NOMO-1 (cell line): ENCODE measurements around the gene SDK2.

Source experiments
- DNase-seq, 2 experiments: peaks; one replicate each; lab custom pipeline; 2025; ENCODE audit not compliant: unreplicated experiment in 2 of 2; lab: John Stamatoyannopoulos, UW

Gene SDK2

DNA sequence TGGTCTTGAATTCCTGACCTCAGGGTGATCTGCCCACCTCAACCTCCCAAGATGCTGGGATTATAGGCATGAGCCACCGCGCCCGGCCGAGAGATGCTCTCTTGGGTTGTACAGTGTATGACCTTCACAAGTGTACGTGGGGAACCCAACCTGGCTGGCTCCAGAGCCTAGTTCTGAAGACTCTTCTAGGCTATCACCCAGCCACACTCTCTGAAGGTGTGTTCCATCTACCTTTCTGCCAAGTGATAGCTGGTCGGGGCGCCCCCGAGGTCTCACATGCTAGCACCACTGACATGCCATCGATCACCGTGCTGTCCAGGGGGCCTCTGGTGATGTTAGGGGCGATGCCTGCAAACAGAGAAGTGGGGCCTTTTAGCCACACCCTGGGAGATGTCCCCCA lies 210.7 kb downstream of the SDK2 start:
- no peak for DNase-seq

DNA sequence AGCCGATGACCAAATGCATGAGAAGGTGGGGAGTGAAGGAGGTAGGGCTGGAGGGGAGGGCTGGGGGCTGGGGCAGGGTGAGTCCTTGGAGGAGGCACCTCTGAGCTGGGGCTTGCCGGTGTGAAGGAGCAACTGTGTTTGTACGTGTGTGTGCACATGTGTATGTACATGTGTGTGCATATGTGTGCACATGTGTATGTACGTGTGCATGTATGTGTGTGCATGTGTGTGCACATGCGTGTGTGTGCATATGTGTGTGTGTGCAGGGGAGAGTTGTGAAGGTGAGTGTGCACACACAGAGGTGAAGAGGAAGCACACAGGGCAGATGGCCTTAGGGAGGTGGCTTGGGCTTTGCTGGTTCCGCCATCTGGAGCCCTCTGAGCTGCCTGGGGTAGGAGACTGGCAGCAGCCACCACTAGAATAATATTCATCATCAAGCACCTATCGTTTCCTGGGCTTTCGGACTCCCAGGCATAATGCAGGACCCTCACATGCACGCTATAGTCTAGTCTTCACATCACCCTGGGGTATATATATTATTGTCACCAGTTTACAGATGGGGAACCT lies 211.5 kb downstream of the SDK2 start:
- DNase-seq, result no peak

DNA sequence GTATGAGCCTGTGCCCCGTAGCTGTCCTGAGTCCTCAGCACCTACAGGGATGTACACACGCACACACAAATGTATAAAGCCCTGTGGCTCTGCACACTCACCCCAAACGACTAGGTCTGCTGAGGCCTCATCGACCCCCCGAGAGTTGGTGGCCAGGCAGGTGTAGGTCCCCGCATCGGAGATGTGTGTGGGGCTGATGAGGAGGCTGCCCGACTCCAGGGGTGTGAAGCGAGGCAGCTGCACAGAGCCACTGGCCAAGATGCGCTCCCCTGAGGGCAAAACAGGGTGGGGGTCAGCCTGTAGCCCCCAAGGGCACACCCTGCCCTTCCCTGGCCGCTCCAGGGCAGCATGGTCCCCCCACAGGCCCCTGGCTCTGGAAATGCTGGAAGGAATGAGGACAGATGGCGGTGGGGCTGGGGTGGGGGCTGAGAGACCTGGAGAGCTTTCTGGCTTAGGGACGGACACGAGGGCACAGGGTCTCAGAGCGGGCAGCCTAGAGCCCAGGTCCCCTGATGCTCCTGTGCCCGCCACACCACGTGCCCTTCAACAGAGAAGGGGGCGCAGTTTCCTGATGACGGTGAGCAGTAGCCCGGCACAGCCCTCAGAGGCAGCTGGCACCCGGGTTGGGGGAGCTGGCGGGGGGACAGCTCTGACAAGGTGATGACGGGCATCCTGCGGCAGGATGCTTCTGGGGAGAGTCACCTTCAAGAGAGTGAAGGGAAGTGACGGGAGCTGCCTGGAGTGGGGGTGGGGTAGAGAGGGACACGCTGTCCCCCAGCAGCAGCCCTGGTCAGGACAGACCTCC lies 212.6 kb downstream of the SDK2 start:
- DNase-seq, result no peak

DNA sequence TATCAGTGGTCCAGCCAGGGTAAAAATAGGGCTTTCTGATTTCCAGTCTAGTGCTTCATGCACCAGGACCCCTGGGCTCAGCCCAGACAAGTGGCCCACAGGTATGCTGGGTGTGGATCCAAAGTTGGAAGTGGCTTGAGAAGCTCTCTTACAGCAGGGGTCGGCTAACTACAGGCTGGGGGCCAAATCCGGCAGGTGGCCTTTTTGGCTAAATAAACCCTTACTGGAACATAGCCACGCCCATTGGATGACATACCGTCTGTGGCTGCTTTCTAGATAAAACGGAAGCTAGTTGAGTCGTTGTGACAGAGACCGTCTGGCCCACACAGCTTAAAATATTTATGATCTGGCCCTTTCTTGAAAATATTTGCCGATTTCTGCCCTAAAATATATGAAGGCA lies 213.4 kb downstream of the SDK2 start:
- peak; percentile 46 to 83 for DNase-seq

DNA sequence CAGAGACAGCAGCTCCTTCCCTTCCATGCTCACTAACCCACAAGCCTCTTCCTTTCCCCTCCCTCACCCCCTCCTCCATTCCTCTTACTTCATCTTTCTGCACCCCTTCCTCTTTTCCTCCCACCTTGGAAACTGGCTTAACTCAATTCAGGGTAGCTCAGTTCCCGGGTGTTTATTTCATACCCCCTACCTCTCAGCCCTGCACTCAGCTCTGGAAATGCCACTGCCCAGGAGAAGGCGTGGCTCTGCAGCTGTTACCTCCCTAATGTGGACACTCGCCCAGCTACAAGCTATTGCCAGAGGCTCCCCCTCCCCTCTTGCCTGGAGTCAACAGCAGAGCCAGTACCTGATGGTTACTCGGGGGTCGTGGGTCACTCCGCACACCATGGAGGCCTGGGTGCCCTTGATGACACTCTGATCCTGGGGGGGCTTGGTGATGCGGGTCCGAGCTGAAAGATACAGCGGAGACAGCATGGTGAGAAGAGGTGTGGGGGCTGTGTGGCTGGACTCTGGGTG lies 214.0 kb downstream of the SDK2 start:
- no peak for DNase-seq

DNA sequence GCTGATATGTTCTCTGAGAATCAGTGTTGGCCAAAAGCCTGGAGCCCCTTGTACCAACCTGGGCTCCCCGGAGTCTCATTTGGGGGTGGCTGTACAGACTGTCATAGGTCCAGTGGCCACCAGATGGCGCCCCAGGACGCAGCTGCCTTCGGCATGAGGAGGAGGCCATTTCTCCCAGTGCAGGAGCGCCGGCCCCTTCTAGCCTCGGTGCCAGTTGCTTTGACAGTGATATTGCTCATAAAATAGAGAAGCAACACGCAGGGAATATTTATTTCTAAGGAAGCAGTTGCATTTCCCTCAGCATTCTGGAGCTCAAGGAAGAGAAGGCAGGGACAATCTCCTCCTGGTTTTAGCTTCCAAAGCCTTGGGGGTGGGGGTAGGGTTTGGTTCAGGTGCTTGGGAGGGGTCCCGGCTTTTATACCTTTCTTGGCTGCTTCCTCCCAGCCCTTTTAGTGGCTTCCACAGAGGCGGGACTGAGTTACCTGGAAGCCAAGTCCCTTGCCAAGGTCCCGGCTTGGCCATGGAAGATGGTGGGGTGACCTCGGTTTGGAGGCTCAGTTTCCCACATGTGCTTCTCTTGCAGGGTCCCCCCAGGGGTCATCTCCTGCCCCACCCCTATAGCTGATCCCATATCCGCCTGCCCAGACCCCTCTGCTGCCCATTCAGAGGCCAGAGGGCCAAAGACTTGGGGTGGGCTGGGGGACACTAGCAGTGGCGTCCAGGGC lies 214.6 kb downstream of the SDK2 start:
- DNase-seq, result peak; percentile 64 to 80

DNA sequence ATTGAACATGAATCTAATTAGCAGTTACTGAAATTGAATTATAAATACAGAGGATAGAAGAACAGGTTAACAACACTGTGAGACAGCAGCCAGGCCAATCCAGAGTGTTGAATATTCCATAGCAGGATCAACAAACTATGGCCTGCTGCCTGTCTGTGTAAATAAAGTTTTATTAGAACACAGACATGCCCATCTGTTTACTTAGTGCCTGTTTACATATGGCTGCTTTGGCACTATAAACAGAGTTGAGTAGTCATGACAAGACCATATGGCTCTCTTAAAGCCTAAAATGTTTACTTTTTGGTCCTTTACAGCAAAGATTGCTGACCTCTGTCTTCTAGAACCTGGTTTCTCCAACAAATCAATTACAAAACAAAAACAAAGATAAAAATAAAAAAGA lies 217.0 kb downstream of the SDK2 start:
- no peak for DNase-seq

DNA sequence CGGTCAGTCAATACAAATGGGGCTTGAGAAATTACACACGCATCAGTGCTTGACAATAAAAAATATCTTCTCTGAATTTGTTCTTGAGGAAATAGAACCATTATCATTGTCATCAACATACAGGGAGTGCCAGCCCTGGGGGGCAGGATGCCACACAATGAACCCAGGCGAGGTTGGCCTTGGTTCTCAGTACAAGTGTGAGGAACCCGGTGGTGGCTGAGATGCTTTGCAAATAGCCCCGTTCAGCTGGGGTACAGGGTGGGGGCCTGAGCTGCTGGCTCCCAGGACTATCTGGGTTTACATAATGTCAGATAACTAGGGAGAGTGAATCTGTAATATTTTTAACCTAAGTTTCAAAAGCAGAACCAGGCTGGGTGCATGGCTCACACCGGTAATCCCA lies 219.7 kb downstream of the SDK2 start:
- DNase-seq, result no peak

DNA sequence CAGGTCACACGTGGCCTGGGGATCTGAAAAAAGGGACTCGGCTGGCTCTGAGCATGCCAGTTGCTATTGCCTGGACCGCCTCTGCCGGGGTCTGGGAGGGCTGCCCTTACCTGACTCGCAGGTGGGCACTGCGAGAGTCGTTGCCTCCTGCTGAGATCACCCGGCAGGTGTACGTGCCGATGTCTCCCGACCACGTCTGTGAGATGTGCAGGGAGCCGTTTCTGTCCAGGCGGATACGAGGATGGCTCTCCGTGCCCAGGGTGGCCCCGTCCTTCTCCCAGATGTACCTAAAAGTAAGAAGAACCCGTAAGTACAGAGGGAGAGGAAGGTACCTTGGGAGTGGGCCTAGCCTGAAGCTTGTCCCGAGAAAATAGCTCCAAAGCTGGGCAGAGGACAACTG lies 220.4 kb downstream of the SDK2 start:
- DNase-seq, result no peak

DNA sequence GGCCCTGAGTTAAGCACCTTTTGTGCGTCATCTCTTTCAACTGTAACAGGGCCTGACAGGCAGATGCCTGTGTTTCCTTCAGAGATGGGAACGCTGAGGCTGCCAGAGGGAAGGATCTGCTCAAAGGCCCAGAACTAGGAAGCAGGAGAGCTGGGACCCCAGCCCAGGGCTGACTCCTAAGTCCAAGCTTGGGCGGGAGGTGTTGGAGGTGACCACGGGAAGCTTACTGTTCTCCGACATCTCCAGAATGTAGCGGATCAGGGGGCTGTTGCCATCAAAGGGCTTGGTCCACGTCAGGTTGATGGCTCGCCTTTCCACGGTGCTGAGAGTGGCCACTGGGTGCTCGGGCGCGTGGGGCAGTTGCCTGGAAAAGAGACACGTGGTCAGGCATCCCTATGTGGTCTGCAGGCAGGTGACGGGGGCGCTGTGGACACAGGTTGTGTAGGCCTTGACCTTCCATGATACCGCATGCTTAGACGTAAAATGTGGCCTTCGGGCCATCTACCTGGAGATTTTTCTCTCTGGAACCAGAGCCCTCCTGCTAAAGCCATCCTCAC lies 221.0 kb downstream of the SDK2 start:
- no peak for DNase-seq

DNA sequence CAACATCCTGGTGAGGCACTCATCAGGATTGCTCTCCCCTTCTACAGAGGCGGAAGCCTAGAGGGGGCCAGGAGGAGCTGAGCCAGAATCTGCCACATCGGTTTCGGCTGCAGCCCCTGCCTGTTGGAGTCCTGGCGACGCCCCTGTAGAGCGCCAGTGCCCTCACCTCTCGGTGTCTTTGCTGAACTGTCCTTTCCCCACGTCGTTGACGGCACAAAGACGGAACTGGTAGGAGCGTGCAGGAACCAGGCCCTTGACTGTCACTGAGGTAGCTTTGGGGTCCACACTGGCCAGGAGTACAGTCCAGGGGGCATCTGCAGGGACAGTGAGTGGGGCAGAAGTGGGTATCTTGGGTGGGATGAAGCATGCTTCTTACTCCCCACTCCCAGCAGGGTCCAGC lies 222.1 kb downstream of the SDK2 start:
- DNase-seq, result no peak

DNA sequence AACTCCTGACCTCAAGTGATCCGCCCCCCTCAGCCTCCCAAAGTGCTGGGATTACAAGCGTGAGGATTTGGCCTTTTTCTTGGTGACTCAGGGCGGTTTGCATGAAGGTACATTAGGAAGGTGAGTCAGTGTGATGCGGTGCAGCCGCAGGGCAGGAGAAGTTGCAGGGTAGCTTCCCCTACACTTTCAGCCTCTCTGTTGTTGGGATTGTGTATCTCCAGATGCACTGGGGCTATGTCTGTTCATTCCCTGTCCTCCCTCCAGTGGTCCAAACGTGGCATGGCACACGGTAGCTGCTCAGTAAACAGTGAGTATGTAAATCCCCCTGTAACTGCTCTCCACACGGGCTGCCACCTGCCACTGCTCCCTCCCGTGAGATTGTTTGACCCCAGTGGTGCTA lies 223.3 kb downstream of the SDK2 start:
- peak in 1 of 2 experiments; percentile 8 for DNase-seq

DNA sequence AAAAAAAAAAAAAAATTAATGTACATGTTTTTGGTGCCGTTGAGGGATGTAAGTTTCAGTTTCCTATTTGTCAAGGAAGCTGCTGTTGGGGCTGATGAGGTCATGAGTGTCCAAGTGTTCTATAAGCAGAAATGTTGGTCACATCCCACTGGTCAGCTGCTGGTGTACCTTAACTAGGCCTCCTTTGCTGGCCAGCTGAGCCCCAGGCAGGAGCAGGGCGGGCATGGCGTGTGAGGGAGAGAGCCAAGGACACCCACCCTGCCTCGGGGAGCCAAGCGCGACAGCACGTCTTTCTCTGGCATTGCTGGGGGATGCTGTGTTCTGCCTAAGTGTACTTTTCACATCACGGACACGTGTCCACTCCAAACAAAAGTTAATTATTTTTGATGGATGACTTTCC lies 224.4 kb downstream of the SDK2 start:
- DNase-seq, result no peak

DNA sequence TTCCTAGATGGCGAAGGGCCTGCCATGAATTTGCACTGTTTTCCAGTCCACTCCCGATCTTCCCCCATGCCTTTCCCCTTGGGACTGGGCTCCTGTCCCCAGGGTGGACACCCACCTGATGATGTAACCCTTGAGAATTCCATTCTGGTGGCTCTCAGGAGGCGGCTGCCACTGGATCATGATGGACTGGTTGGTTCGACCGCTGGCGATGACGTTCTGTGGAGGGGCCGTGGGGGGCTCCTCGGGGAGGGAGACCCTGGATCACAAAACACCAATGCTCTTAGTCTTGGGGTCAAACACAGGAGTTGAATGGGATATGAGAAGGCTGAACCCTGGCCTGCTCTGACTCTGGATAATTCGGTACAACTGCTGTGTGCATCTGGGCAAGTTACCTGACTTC lies 225.2 kb downstream of the SDK2 start:
- no peak for DNase-seq

DNA sequence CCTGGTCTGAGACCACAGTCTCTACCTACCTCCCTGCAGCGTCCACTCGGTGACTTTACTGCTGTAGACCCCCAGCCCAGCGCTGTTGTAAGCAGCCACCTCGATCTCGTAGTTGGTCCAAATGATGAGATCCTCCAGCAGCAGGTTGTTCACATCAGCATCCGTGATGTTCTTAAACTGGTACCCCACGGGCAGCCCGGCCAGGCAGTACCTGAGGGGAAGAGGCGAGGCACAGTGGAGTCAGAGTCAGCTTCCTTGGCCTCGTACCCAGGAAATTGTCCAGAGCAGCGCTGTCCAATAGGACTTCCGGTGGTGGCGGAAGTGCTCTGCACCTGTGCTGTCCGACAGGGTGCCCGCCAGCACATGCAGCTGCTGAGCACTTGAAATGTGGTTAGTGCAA lies 228.5 kb downstream of the SDK2 start:
- no peak for DNase-seq

DNA sequence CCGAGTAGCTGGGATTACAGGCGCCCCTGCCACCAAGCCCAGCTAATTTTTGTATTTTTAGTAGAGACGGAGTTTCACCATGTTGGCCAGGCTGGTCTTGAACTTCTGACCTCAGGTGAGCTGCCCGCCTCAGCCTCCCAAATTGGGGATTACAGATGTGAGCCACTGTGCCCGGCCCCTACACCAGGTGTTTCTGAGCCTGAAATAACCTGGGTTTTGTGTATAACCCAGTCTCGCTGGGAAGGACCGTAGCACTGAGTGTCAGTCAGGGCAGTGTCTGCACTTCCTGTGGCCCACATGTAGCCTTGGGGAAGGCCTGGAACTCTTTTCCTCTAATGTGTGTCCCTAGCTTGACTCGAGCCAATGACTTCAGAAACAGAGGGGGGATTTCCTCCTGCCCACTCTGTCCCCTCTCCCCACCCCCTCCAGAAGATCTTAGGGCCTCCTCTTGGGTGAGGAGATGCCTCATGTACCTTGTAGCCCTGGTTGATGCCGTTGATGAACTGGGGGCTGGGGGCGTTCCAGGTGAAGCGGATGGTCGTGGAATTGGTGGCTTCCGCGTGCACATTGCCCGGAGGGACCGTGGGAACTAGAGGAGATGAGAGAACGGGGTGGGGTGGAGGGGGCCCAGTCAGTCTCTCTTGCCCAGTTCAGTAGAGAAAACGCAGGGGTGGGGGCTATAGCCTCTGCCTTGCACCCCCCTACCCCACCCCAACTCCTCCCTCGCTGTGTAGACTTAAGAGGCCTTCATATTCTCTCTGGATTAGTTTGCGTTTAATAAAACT lies 229.9 kb downstream of the SDK2 start:
- no peak for DNase-seq

DNA sequence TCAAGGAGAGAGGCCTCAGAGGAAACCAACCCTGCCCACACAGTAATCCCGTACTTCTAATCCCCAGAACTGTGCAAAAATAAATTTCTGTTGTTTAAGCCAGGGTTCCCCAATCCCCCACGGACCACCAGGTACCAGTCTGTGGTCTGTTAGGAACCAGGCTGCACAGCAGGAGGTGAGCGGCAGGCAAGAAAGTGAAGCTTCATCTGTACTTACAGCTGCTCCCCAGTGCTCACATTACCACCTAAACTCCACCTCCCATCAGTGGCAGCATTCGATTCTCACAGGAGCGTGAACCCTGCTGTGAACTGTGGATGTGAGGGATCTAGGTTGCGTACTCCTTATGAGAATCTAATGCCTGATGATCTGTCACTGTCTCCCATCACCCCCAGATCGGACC lies 231.3 kb downstream of the SDK2 start:
- DNase-seq, result no peak

DNA sequence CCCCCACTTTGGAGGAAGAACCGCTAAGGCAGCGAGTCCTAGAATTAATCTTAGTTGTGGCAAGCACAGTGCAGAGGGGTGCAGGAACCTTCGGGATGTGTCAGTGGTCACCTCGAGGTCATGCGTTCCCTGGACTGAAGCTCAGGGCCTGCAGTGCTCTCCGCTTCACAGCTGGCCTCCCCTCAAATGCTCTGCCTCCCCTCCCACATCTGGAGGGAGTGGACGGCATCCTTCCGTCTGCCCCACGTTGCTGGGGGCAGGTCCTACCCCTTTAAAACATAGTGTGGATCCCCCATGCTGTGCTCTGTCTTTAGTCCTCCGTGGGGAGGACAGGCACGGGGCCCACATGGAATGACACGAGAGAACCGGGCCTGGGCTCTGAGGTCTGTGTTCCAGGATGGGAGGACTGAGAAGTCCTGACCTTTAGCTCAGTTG lies 232.9 kb downstream of the SDK2 start:
- no peak for DNase-seq

DNA sequence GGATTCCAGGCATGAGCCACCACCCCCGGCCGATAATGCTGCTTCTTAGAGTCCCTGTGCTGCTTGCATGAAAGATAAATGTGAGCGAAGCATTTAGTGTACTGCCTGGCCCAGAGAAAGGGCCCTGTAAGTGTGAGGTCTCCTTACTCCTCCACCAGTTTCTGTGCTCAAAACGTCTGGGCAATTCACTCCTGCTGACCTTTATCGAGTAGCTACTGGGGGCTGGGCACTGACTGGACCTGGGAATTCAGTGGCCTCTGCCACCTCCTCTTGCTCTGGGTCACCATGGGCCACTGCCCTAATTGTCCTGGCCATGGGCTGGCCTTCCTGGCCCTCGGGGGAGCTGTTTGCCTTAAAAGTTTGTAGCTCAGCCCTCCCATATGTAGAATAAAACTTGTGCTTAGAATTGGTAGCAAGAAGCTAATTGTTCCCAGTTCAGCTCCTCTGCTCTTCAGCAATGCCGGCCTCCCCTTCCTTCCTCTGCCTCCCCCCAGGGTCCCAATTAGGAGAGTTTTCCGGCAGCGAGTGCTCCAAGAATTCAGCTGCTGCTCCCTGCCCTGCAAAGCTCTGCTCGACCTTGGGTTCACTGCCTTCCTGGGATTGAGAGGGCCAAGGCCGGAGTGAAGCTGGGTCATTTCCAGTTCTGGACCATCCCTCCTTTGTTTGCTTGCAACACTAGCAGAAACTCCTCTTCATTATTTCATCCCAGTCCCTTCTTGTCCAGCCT lies 233.5 kb downstream of the SDK2 start:
- DNase-seq, result no peak

DNA sequence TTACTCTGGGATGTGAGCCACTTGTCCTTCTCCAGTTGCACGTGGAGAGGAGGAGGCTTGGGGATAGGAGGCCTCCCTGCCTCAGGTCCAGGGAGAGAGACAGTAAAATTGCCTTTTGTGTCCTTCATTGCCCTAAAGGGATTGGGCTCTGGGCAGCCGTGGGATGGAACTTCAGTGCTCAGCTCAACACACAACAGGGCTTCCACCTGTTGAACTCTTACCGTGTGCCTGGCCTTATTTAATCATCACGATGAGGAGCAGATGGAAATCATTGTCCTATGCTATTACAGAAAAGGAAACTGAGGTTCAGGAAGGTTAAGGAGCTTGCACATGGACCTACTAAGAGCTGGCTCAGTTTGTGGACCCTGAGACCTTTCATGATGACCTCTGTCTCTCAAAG lies 240.0 kb downstream of the SDK2 start:
- no peak for DNase-seq
